Measurements from ENCODE around the gene KCND3. TPM values are rescaled to one million over a fixed set of nuclear protein-coding genes. Genes with fewer than 3 reads are reported as not detected.
A peak's percentile ranks its signal among the peaks of the same experiment; 100 is the strongest.

Gene KCND3
- total and polyA plus RNA-seq, 8 donors, result 0.87 to 15.8 (median 4.5) TPM

- H3K4me3 ChIP-seq, result no peak overlapping the region
- H3K9me3 ChIP-seq, result no peaks in the 10 kb centered on the region
- H3K27ac ChIP-seq, result no peak overlapping the region
- H3K36me3 ChIP-seq, result peaks cover 0 to 8% (median 6%) of the 10 kb centered on the region in 4 donors
- H3K4me1 ChIP-seq, result peaks cover 26 to 80% (median 55%) of the 10 kb centered on the region in 4 donors
- 74 to 84% (median 82%) methylated on average over 6 of the region's 6 CpGs for WGBS, 5 donors
- no peak for TF ChIP-seq EP300 (IDR thresholded peaks at IDR 0.05)
- TF ChIP-seq POLR2A (IDR thresholded peaks at IDR 0.05), result no peak
- TF ChIP-seq POLR2AphosphoS5 (IDR thresholded peaks at IDR 0.05), result no peak
- TF ChIP-seq CTCF (IDR thresholded peaks at IDR 0.05), result no peak
- no peak for DNase-seq
- no peaks in the 10 kb centered on the region for H3K27me3 ChIP-seq
- intact Hi-C loops (cut with DNase I; ENCODE audit: low total_unique reads), result no loop called here
Observed at GRCh38 chr1:111731956-111732355, 257.5 kb downstream of the KCND3 start.

GRCh38 chr1:111730706-111731105, 258.8 kb downstream of the KCND3 start:
- intact Hi-C loops (cut with DNase I; ENCODE audit: low total_unique reads), result no loop called here
- no peak overlapping the region for H3K4me3 ChIP-seq
- peak overlapping the region in 2 of 5 donors; percentile 26 to 32 for H3K27ac ChIP-seq
- H3K36me3 ChIP-seq, result peaks cover 0 to 15% (median 10%) of the 10 kb centered on the region in 4 donors
- WGBS, 5 donors, result 52 to 75% (median 62%) methylated on average over 4 of the region's 4 CpGs
- H3K4me1 ChIP-seq, result peaks cover 24 to 73% (median 46%) of the 10 kb centered on the region in 4 donors
- no peaks in the 10 kb centered on the region for H3K9me3 ChIP-seq
- TF ChIP-seq POLR2A (IDR thresholded peaks at IDR 0.05), result no peak
- no peak for TF ChIP-seq CTCF (IDR thresholded peaks at IDR 0.05)
- TF ChIP-seq POLR2AphosphoS5 (IDR thresholded peaks at IDR 0.05), result no peak
- TF ChIP-seq EP300 (IDR thresholded peaks at IDR 0.05), result no peak
- no peak for DNase-seq
- H3K27me3 ChIP-seq, result no peaks in the 10 kb centered on the region

GRCh38 chr1:111729946-111730681, 259.4 kb downstream of the KCND3 start:
- 72 to 85% (median 83%) methylated on average over 7 of the region's 7 CpGs for WGBS, 5 donors
- Histone ChIP-seq H3K27ac (peak overlapping the region in 2 of 5 donors; percentile 26 to 32), H3K9me3 (no peaks in the 10 kb centered on the region), H3K36me3 (peaks cover 0 to 15% (median 10%) of the 10 kb centered on the region in 4 donors), H3K4me3 (no peak overlapping the region), H3K27me3 (no peaks in the 10 kb centered on the region), H3K4me1 (peaks cover 24 to 73% (median 48%) of the 10 kb centered on the region in 4 donors)
- intact Hi-C loops (cut with DNase I; ENCODE audit: low total_unique reads), result no loop called here
- no peak for DNase-seq
- TF ChIP-seq POLR2A (IDR thresholded peaks at IDR 0.05), result no peak
- TF ChIP-seq CTCF (IDR thresholded peaks at IDR 0.05), result no peak
- no peak for TF ChIP-seq EP300 (IDR thresholded peaks at IDR 0.05)
- TF ChIP-seq POLR2AphosphoS5 (IDR thresholded peaks at IDR 0.05), result no peak

GRCh38 chr1:111729271-111729921, 260.1 kb downstream of the KCND3 start:
- intact Hi-C loops (cut with DNase I; ENCODE audit: low total_unique reads), result no loop called here
- 29 to 45% (median 32%) methylated on average over 8 of the region's 8 CpGs for WGBS, 5 donors

More at GRCh38 chr1:111729271-111729921, 260.1 kb downstream of the KCND3 start:
- TF ChIP-seq EP300 (IDR thresholded peaks at IDR 0.05), result no peak
- TF ChIP-seq CTCF (IDR thresholded peaks at IDR 0.05), result no peak
- TF ChIP-seq POLR2A (IDR thresholded peaks at IDR 0.05), result no peak
- no peak for TF ChIP-seq POLR2AphosphoS5 (IDR thresholded peaks at IDR 0.05)
- H3K36me3 ChIP-seq, result peaks cover 0 to 15% (median 10%) of the 10 kb centered on the region in 4 donors
- no peaks in the 10 kb centered on the region for H3K9me3 ChIP-seq
- H3K4me1 ChIP-seq, result peaks cover 20 to 72% (median 46%) of the 10 kb centered on the region in 4 donors
- H3K27me3 ChIP-seq, result no peaks in the 10 kb centered on the region
- DNase-seq, result peak in 1 of 2 donors; percentile 53
- peak overlapping the region in 2 of 5 donors; percentile 26 to 32 for H3K27ac ChIP-seq
- no peak overlapping the region for H3K4me3 ChIP-seq
